GM21528 (cell line): ENCODE results near the gene SYNC.
"Not testable (repeated sequence)": the region's sequence is repeated elsewhere in the genome, so short reads cannot be mapped to it uniquely, and the experiment has no call there.

ENCODE experiments used
- ATAC-seq: cut with Tn5 transposase; IDR thresholded peaks from one replicate; pipeline ENCODE4 v1.9.1; 2021; ENCODE audit warnings: mild to moderate bottlenecking, moderate library complexity; ENCODE audit not compliant: unreplicated experiment, low FRiP score

The SYNC gene

GRCh38 chr1:32647308-32648134 lies 55.0 kb downstream of the SYNC start:
- ATAC-seq, result no peak

GRCh38 chr1:32644426-32644825 lies 58.1 kb downstream of the SYNC start:
- no peak for ATAC-seq

- not testable (repeated sequence) for ATAC-seq
These were observed 60.2 kb downstream of the SYNC start for GRCh38 chr1:32642292-32642827.

- no peak for ATAC-seq
These were observed 63.0 kb downstream of the SYNC start for GRCh38 chr1:32639489-32640075.

- no peak for ATAC-seq
These were observed 65.5 kb downstream of the SYNC start for GRCh38 chr1:32636914-32637645.

GRCh38 chr1:32635508-32636277 lies 66.9 kb downstream of the SYNC start:
- no peak for ATAC-seq

GRCh38 chr1:32632829-32633228 lies 69.7 kb downstream of the SYNC start:
- ATAC-seq, result no peak

- ATAC-seq, result not testable (repeated sequence)
These were observed 72.4 kb downstream of the SYNC start for GRCh38 chr1:32630173-32630572.
